Caco-2 (cell line): ENCODE measurements around the gene ABCD2. TPM values are rescaled to one million over a fixed set of nuclear protein-coding genes. Genes with fewer than 3 reads are reported as not detected.

ENCODE experiments used
- BruUV-seq: library from RNA; stranded (reverse); fragments of 400-500 nt; replicated peaks from 2 replicates; lab custom pipeline; 2021; lab: Mats Ljungman, UMichigan
- CTCF ChIA-PET: fragments of 300-600 bp; sonication (Branson Sonifier 250); formaldehyde crosslinking; loops from one replicate; lab custom pipeline; 2022; ENCODE audit warnings: antibody characterized with exemption; lab: Charles Lee
- POLR2A ChIA-PET: fragments of 300-600 bp; sonication (Branson Sonifier 250); formaldehyde crosslinking; loops from one replicate; lab custom pipeline; 2022; ENCODE audit warnings: antibody characterized with exemption; lab: Charles Lee
- DNase-seq, 2 experiments: peaks; one replicate each; pipeline versions ENCODE4 v3.0.0 to v3.0.0-alpha.2; 2020 to 2022
- H3K27me3 ChIP-seq: replicated peaks from 2 replicates; pipeline ENCODE4 v1.6.0; 2011; ENCODE audit warnings: low read length; ENCODE audit not compliant: control insufficient read depth, insufficient read depth
- H3K36me3 ChIP-seq: 2 replicates; pipeline ENCODE4 v1.5.1; 2011; ENCODE audit warnings: low read length; ENCODE audit not compliant: control insufficient read depth, insufficient read depth
- H3K4me1 ChIP-seq: fragments of 250-450 bp; sonication (Bioruptor Pico); 2 replicates; pipeline ENCODE4 v1.5.1; 2020; ENCODE audit warnings: mild to moderate bottlenecking
- H3K4me3 ChIP-seq: 2 replicates; pipeline ENCODE4 v1.5.1; 2011; ENCODE audit warnings: low read depth, mild to moderate bottlenecking, control low read depth, low read length
- H3K9me3 ChIP-seq: fragments of 250-450 bp; sonication (Bioruptor Pico); 2 replicates; pipeline ENCODE4 v1.5.1; 2020; ENCODE audit warnings: mild to moderate bottlenecking, moderate library complexity
- H3K27ac Mint-ChIP-seq: one replicate; pipeline ENCODE4 v1.8.0; 2022; ENCODE audit warnings: mixed read lengths; ENCODE audit not compliant: unreplicated experiment
- H3K27me3 Mint-ChIP-seq: one replicate; pipeline ENCODE4 v1.8.0; 2022; ENCODE audit warnings: mixed read lengths; ENCODE audit not compliant: insufficient read depth, unreplicated experiment
- H3K36me3 Mint-ChIP-seq: one replicate; pipeline ENCODE4 v1.8.0; 2022; ENCODE audit warnings: mild to moderate bottlenecking, mixed read lengths; ENCODE audit not compliant: insufficient read depth, unreplicated experiment
- H3K4me1 Mint-ChIP-seq: one replicate; pipeline ENCODE4 v1.8.0; 2022; ENCODE audit warnings: low read depth, mixed read lengths; ENCODE audit not compliant: unreplicated experiment
- H3K4me3 Mint-ChIP-seq: one replicate; pipeline ENCODE4 v1.8.0; 2022; ENCODE audit warnings: mild to moderate bottlenecking, moderate library complexity, mixed read lengths; ENCODE audit not compliant: unreplicated experiment
- H3K9me3 Mint-ChIP-seq: one replicate; pipeline ENCODE4 v1.8.0; 2022; ENCODE audit warnings: mixed read lengths; ENCODE audit not compliant: unreplicated experiment
- CTCF ChIP-seq, 2 experiments: fragments of 200-600 bp in 1 of 2; IDR thresholded peaks; 1 replicate in 1 of 2; 2 replicates in 1 of 2; pipeline versions ENCODE4 v1.5.1 to v1.8.0; 2011 to 2022; ENCODE audit warnings: antibody characterized with exemption in 1 of 2, control low read depth in 1 of 2, inconsistent platforms in 1 of 2, low read depth in 1 of 2, low read length in 1 of 2, mild to moderate bottlenecking in 1 of 2, moderate library complexity in 1 of 2; ENCODE audit not compliant: insufficient read depth in 1 of 2, severe bottlenecking in 1 of 2, unreplicated experiment in 1 of 2
- intact Hi-C: fragments of 100-400 bp; cut with micrococcal nuclease; formaldehyde crosslinking; loops from one replicate; pipeline ENCODE4 v1.10.0; 2022; ENCODE audit not compliant: unreplicated experiment
- total RNA-seq: library from RNA; stranded (reverse); gene quantifications from 2 replicates; pipeline ENCODE4 v1.2.3, GENCODE V29; 2022

The ABCD2 gene
- total RNA-seq, 1 experiment from 2014 or later: not detected

DNA sequence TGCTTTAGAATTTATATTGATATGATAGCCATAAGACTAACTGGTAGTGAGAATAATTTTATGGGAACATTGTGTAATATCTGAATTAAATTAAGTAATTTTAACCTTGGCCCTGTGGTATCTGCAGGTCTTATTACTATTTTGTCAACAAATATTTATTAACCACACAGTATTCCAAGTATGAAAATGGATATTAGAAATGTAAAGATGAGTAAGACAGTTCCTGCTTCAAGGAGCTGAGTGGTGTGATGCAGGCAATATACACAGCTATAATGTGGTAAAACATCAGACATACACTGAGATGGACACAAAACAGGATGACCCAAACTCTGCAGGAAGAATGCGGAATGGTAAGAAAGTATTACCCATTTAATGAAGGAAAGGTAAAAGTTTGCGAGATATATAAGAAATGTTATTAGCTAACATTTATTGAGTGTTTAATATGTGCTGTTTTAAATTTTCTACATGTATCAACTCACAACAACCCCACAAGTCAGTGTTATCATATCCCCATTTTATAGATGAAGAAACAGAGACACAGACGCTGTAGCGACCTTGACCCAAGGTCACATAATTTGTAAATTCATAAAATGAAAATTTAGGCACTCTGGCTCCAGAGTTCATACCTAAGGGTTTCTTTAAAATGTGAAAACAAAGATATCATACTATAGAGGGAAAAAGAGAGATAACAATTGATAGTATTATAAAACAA, 12.7 kb downstream of the ABCD2 start:
- Histone ChIP-seq H3K36me3 (no peaks in the 10 kb centered on the region), H3K27me3 (no peaks in the 10 kb centered on the region), H3K9me3 (0 out of 2 replicates have a peak, but pooled peaks cover 3% of the 10 kb centered on the region), H3K4me1 (no peaks in the 10 kb centered on the region), H3K4me3 (no peak overlapping the region)
- H3K27me3 Mint-ChIP-seq: peaks cover 4% of the 10 kb centered on the region
- no TSS peak for BruUV-seq
- intact Hi-C loops: no loop called here
- H3K4me3 Mint-ChIP-seq: no peak overlapping the region
- no peak overlapping the region for H3K27ac Mint-ChIP-seq
- CTCF ChIA-PET: no interaction called here
- no peaks in the 10 kb centered on the region for H3K4me1 Mint-ChIP-seq
- no peak for TF ChIP-seq CTCF (IDR thresholded peaks at IDR 0.05; ENCODE audit: insufficient read depth in 1 of 2, low read depth in 1 of 2, low read length in 1 of 2, severe bottlenecking in 1 of 2, unreplicated experiment in 1 of 2)
- H3K9me3 Mint-ChIP-seq: no peaks in the 10 kb centered on the region
- DNase-seq: no peak
- no peaks in the 10 kb centered on the region for H3K36me3 Mint-ChIP-seq
- POLR2A ChIA-PET: no interaction called here

GRCh38 chr12:39605996-39606395, 13.6 kb downstream of the ABCD2 start:
- intact Hi-C loops: no loop called here
- H3K4me3 Mint-ChIP-seq: no peak overlapping the region
- H3K36me3 Mint-ChIP-seq: no peaks in the 10 kb centered on the region
- Histone ChIP-seq H3K9me3 (0 out of 2 replicates have a peak, but pooled peaks cover 3% of the 10 kb centered on the region), H3K4me1 (no peaks in the 10 kb centered on the region), H3K27me3 (no peaks in the 10 kb centered on the region), H3K36me3 (no peaks in the 10 kb centered on the region), H3K4me3 (no peak overlapping the region)
- no peak for TF ChIP-seq CTCF (IDR thresholded peaks at IDR 0.05; ENCODE audit: insufficient read depth in 1 of 2, low read depth in 1 of 2, low read length in 1 of 2, severe bottlenecking in 1 of 2, unreplicated experiment in 1 of 2)
- H3K9me3 Mint-ChIP-seq: no peaks in the 10 kb centered on the region
- POLR2A ChIA-PET: no interaction called here
- DNase-seq: no peak
- CTCF ChIA-PET: no interaction called here
- H3K27me3 Mint-ChIP-seq: peaks cover 4% of the 10 kb centered on the region
- BruUV-seq: no TSS peak
- no peaks in the 10 kb centered on the region for H3K4me1 Mint-ChIP-seq
- H3K27ac Mint-ChIP-seq: no peak overlapping the region

- Histone ChIP-seq H3K4me1 (no peaks in the 10 kb centered on the region), H3K9me3 (0 out of 2 replicates have a peak, but pooled peaks cover 3% of the 10 kb centered on the region), H3K4me3 (no peak overlapping the region), H3K27me3 (no peaks in the 10 kb centered on the region), H3K36me3 (no peaks in the 10 kb centered on the region)
- Mint-ChIP-seq H3K27ac (no peak overlapping the region), H3K4me1 (no peaks in the 10 kb centered on the region), H3K9me3 (no peaks in the 10 kb centered on the region), H3K27me3 (peaks cover 4% of the 10 kb centered on the region), H3K4me3 (no peak overlapping the region), H3K36me3 (no peaks in the 10 kb centered on the region)
- intact Hi-C loops: no loop called here
- POLR2A ChIA-PET: no interaction called here
- DNase-seq: no peak
- BruUV-seq: no TSS peak
- CTCF ChIA-PET: no interaction called here
- TF ChIP-seq CTCF (IDR thresholded peaks at IDR 0.05; ENCODE audit: insufficient read depth in 1 of 2, low read depth in 1 of 2, low read length in 1 of 2, severe bottlenecking in 1 of 2, unreplicated experiment in 1 of 2): no peak
Observed at GRCh38 chr12:39605501-39605900, 14.1 kb downstream of the ABCD2 start.
